ENCODE data around the gene SLC39A8. TPM values are rescaled to one million over a fixed set of nuclear protein-coding genes. Genes with fewer than 3 reads are reported as not detected.

Gene SLC39A8
- total and polyA plus RNA-seq, 9 of the 15 experiments (the other 6 are each of a cell fraction or from before 2014, with no cell fraction given), result 8.2 to 30.3 (median 25.0) TPM

DNA sequence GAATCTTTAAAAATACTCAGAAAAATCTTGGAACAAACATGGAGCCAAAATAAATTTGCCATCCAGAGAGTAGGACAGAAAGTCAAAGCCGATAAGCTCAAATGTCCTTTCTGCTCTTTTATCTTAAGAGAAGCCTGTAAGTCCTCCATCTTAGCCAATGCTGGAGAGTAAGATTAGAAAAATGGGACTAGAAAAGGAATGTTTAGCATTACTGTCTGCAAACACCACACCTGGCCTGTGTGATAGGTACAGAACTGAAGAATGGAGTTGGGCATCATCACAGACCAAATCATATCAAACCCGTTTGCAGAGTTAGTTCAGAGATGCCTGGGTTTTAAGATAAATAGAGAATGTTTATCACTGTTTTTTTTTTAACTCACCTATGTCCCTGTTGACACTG is 10.5 kb upstream of the SLC39A8 start:
- H3K9me1 ChIP-seq (ENCODE audit: control insufficient read depth, insufficient read depth, low read length), result no peaks in the 10 kb centered on the region
- DNase-seq (ENCODE audit: extremely low read depth in 1 of 4, low spot score in 3 of 4) (peak in 2 of 4 experiments; percentile 53 to 79), FAIRE-seq (peak; percentile 75), ATAC-seq (peak; percentile 86)
- in situ Hi-C loops (cut with MboI), result no loop called here
- no peak overlapping the region for H2AFZ ChIP-seq (ENCODE audit: low read depth, low read length)
- no peaks in the 10 kb centered on the region for H3K79me2 ChIP-seq (ENCODE audit: control insufficient read depth, insufficient read depth, low read length)
- H3K4me2 ChIP-seq (ENCODE audit: insufficient read depth, low read length), result no peak overlapping the region
- ChIA-PET CTCF (ENCODE audit: low intra/inter-chr PET ratio) (no interaction called here), POLR2A (interaction anchor here (0.9 kb wide), 1 partner anchor 11 kb away, joined by 3 read pairs; no protein-coding TSS in a partner anchor)
- intact Hi-C loops (cut with micrococcal nuclease), result loop anchor here (5.0 kb wide), 1 partner anchor 147 kb away; the partner anchor contains the start of gene NFKB1
- H3K4me3 ChIP-seq, result no peak overlapping the region
- no peaks in the 10 kb centered on the region for H3K9me3 ChIP-seq (replicated peaks; ENCODE audit: control insufficient read depth, insufficient read depth, low read depth, low read length)
- H4K20me1 ChIP-seq (replicated peaks; ENCODE audit: control insufficient read depth, insufficient read depth, low read length), result no peaks in the 10 kb centered on the region
- no peaks in the 10 kb centered on the region for H3K27me3 ChIP-seq (ENCODE audit: control insufficient read depth in 2 of 2, insufficient read depth in 2 of 2, low read length in 2 of 2)
- H3K36me3 ChIP-seq (ENCODE audit: control insufficient read depth, insufficient read depth, low read length), result no peaks in the 10 kb centered on the region
- BruUV-seq (replicated peaks), result no TSS peak
- no peak overlapping the region for H3K9ac ChIP-seq (ENCODE audit: insufficient read depth in 1 of 2, low read depth in 2 of 2, low read length in 2 of 2)
- H3K27ac ChIP-seq (ENCODE audit: extremely low read depth, low read depth, low read length), result no peak overlapping the region
- peaks cover 0 to 11% of the 10 kb centered on the region in 2 experiments; a peak in 2 of 5 replicates for H3K4me1 ChIP-seq (replicated peaks in 1 of 2; ENCODE audit: control insufficient read depth in 2 of 2, insufficient read depth in 2 of 2, low read length in 2 of 2)
- WGBS (ENCODE audit: insufficient coverage, low coverage, missing lambda C conversion rate), result 3% methylated on average over 2 of the region's 2 CpGs
- peak; percentile 95 for TF ChIP-seq PML (IDR thresholded peaks at IDR 0.05; ENCODE audit: low read length)
- no peak for TF ChIP-seq SMARCA5 (IDR thresholded peaks at IDR 0.05)
- no peak for TF ChIP-seq RBBP5 (IDR thresholded peaks at IDR 0.05; ENCODE audit: borderline replicate concordance, insufficient read depth, low read length, poor library complexity, severe bottlenecking)
- no peak for TF ChIP-seq ZNF609 (CRISPR knock-in tag; IDR thresholded peaks at IDR 0.05; ENCODE audit: borderline replicate concordance)
- TF ChIP-seq SMAD4 (CRISPR knock-in tag; conservative IDR thresholded peaks at IDR 0.05), result peak; percentile 72
- peak; percentile 34; the same call in 1 of the 2 replicates for TF ChIP-seq NCOA1 (IDR thresholded peaks at IDR 0.05; ENCODE audit: low read depth)
- TF ChIP-seq ARID1B (IDR thresholded peaks at IDR 0.05), result peak; percentile 94
- TF ChIP-seq RCOR1 (IDR thresholded peaks at IDR 0.05; ENCODE audit: borderline replicate concordance in 1 of 2, low read depth in 2 of 2, low read length in 2 of 2), result peak; percentile 15 to 63; a peak in 3 of 4 replicates
- no peak for TF ChIP-seq C11orf30 (IDR thresholded peaks at IDR 0.05; ENCODE audit: low read depth)
- TF ChIP-seq KAT8 (IDR thresholded peaks at IDR 0.05; ENCODE audit: low read depth), result no peak
- peak; percentile 77 for TF ChIP-seq GATA2 (CRISPR knock-in tag; IDR thresholded peaks at IDR 0.05)
- TF ChIP-seq DPF2 (IDR thresholded peaks at IDR 0.05), result peak; percentile 88
- TF ChIP-seq TFAM (CRISPR knock-in tag; conservative IDR thresholded peaks at IDR 0.05), result no peak
- no peak for TF ChIP-seq RB1 (IDR thresholded peaks at IDR 0.05; ENCODE audit: low read depth)
- no peak for TF ChIP-seq ZC3H4 (CRISPR knock-in tag; IDR thresholded peaks at IDR 0.05; ENCODE audit: borderline replicate concordance)
- no peak for TF ChIP-seq HNRNPUL1 (IDR thresholded peaks at IDR 0.05; ENCODE audit: low read length)
- no peak for TF ChIP-seq RFX1 (IDR thresholded peaks at IDR 0.05)
- TF ChIP-seq KHSRP (IDR thresholded peaks at IDR 0.05), result peak; percentile 38; the same call in 1 of the 2 replicates
- TF ChIP-seq KLF16 (IDR thresholded peaks at IDR 0.05), result peak; percentile 80; the same call in 1 of the 2 replicates
- no peak for TF ChIP-seq RBM17 (IDR thresholded peaks at IDR 0.05; ENCODE audit: borderline replicate concordance, low read depth, low read length)
- peak; percentile 81 for TF ChIP-seq PHB2 (IDR thresholded peaks at IDR 0.05; ENCODE audit: low read depth)
- TF ChIP-seq CAMTA2 (CRISPR knock-in tag; conservative IDR thresholded peaks at IDR 0.05), result no peak
- no peak for TF ChIP-seq ZNF589 (CRISPR knock-in tag; IDR thresholded peaks at IDR 0.05; ENCODE audit: low read depth)
